Stimulated activated CD8-positive, alpha-beta memory T cell treated with anti-CD3 and anti-CD28 coated beads, Interleukin-15, amount 100 ng/mL, for 4 hours (primary cell): Measurements from ENCODE around the gene DVL1.
A peak's percentile ranks its signal among the peaks of the same experiment; 100 is the strongest.
"Not testable (repeated sequence)": the region's sequence is repeated elsewhere in the genome, so short reads cannot be mapped to it uniquely, and the experiment has no call there.

Experiments used
- DNase-seq, 2 donors: peaks; one replicate each; pipeline ENCODE4 v3.0.0-alpha.2; 2020; ENCODE audit warnings: low read depth in 2 of 2

DVL1 gene

GRCh38 chr1:1327291-1327690 is 21.9 kb downstream of the DVL1 start:
- no peak for DNase-seq

GRCh38 chr1:1326075-1326605 is 23.1 kb downstream of the DVL1 start:
- no peak for DNase-seq

- no peak for DNase-seq
Observed at GRCh38 chr1:1325288-1326074, 23.7 kb downstream of the DVL1 start.

- peak; percentile 91 to 93 for DNase-seq
Observed at GRCh38 chr1:1324524-1325287, 24.5 kb downstream of the DVL1 start, which contains the start of the genes CPTP and INTS11. CPTP (plus strand) TSS chr1:1324802; CDS start chr1:1326911, 2,109 bp downstream. INTS11 (minus strand) TSS chr1:1324660; CDS start chr1:1324608, 52 bp downstream.

GRCh38 chr1:1324084-1324523 is 25.1 kb downstream of the DVL1 start:
- DNase-seq: no peak

GRCh38 chr1:1322952-1323351 is 26.3 kb downstream of the DVL1 start:
- no peak for DNase-seq

- DNase-seq: no peak
Observed at GRCh38 chr1:1322418-1322817, 26.8 kb downstream of the DVL1 start.

GRCh38 chr1:1321477-1321876 is 27.7 kb downstream of the DVL1 start:
- no peak for DNase-seq

- no peak for DNase-seq
Observed at GRCh38 chr1:1320666-1321448, 28.4 kb downstream of the DVL1 start.

GRCh38 chr1:1319646-1319941 is 29.6 kb downstream of the DVL1 start:
- no peak for DNase-seq

GRCh38 chr1:1318777-1319645 is 30.2 kb downstream of the DVL1 start:
- no peak for DNase-seq

- DNase-seq: no peak
Observed at GRCh38 chr1:1318131-1318652, 31.0 kb downstream of the DVL1 start.

GRCh38 chr1:1317420-1317819 is 31.8 kb downstream of the DVL1 start:
- no peak for DNase-seq

GRCh38 chr1:1316199-1316598 is 33.0 kb downstream of the DVL1 start:
- not testable (repeated sequence) for DNase-seq

GRCh38 chr1:1315435-1315954 is 33.7 kb downstream of the DVL1 start:
- DNase-seq: no peak

GRCh38 chr1:1314678-1315335 is 34.4 kb downstream of the DVL1 start:
- no peak for DNase-seq

- DNase-seq: no peak
Observed at GRCh38 chr1:1314237-1314586, 35.0 kb downstream of the DVL1 start.

- no peak for DNase-seq
Observed at GRCh38 chr1:1313500-1314236, 35.5 kb downstream of the DVL1 start.
